ENCODE measurements around the gene KBTBD12. TPM values are rescaled to one million over a fixed set of nuclear protein-coding genes. Genes with fewer than 3 reads are reported as not detected.

The KBTBD12 gene
- total RNA-seq, 1 experiment from 2014 or later: not detected

DNA sequence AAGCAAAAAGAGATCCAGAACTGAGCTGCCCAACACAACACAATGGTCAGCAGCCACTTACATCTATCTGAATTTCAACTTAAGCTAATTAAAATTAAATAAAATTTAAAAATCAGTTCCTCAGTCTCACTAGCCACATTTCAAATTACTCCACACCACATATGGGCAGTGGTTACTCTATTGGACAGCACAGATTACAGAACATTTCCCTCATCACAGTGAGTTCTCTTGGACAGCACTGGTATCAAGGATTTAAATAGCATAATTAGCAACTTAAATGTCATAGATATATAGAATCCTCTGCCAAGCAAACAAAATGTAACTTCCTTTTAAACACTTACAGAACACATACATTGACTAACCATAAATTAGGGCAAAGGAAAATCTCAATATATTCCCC lies 64.4 kb downstream of the KBTBD12 start:
- Histone ChIP-seq H3K36me3 (ENCODE audit: control insufficient read depth in 1 of 2, insufficient read depth in 2 of 2, low read length in 2 of 2) (no peaks in the 10 kb centered on the region), H3K9me3 (ENCODE audit: control insufficient read depth in 1 of 2, insufficient read depth in 1 of 2, low read depth in 1 of 2, low read length in 2 of 2) (peaks cover 0 to 5% of the 10 kb centered on the region in 2 experiments; a peak in 1 of 4 replicates), H3K4me1 (ENCODE audit: control insufficient read depth in 1 of 2, insufficient read depth in 2 of 2, low read length in 2 of 2) (no peaks in the 10 kb centered on the region), H3K27me3 (ENCODE audit: insufficient read depth, low read length) (no peaks in the 10 kb centered on the region), H3K9me2 (ENCODE audit: insufficient read depth) (no peaks in the 10 kb centered on the region), H3K4me3 (replicated peaks in 1 of 2; ENCODE audit: low read depth in 1 of 2, low read length in 2 of 2) (no peak overlapping the region), H3K4me2 (ENCODE audit: low read length) (no peak overlapping the region), H3K9ac (ENCODE audit: low read length) (no peak overlapping the region), H3K79me2 (ENCODE audit: insufficient read depth, low read length) (no peaks in the 10 kb centered on the region), H2AFZ (ENCODE audit: low read depth, low read length, poor library complexity, severe bottlenecking) (no peak overlapping the region), H3K27ac (ENCODE audit: low read depth, low read length) (no peak overlapping the region), H4K20me1 (ENCODE audit: insufficient read depth) (no peaks in the 10 kb centered on the region)
- no TSS peak for BruUV-seq (replicated peaks)
- no peak for TF ChIP-seq POLR2AphosphoS5 (IDR thresholded peaks at IDR 0.05; ENCODE audit: low read depth, low read length)
- no peak for TF ChIP-seq SIN3A (IDR thresholded peaks at IDR 0.05; ENCODE audit: low read depth)
- TF ChIP-seq EZH2phosphoT487 (IDR thresholded peaks at IDR 0.05; ENCODE audit: borderline replicate concordance): no peak
- no peak for TF ChIP-seq EGR1 (IDR thresholded peaks at IDR 0.05; ENCODE audit: low read depth)
- TF ChIP-seq ZFX (IDR thresholded peaks at IDR 0.05): no peak
- TF ChIP-seq SRF (IDR thresholded peaks at IDR 0.05; ENCODE audit: low read depth): no peak
- TF ChIP-seq EZH2 (IDR thresholded peaks at IDR 0.05): no peak
- no peak for TF ChIP-seq JUND (IDR thresholded peaks at IDR 0.05)
- TF ChIP-seq FOSL1 (IDR thresholded peaks at IDR 0.05; ENCODE audit: low read depth): no peak
- TF ChIP-seq TCF7L2 (IDR thresholded peaks at IDR 0.05; ENCODE audit: borderline replicate concordance, extremely low read depth, insufficient read depth, insufficient read length): no peak
- TF ChIP-seq SP1 (IDR thresholded peaks at IDR 0.05; ENCODE audit: low read depth): no peak
- no peak for TF ChIP-seq ZBTB33 (IDR thresholded peaks at IDR 0.05; ENCODE audit: extremely low read depth, insufficient replicate concordance, low read length)
- TF ChIP-seq, protein P1, sequence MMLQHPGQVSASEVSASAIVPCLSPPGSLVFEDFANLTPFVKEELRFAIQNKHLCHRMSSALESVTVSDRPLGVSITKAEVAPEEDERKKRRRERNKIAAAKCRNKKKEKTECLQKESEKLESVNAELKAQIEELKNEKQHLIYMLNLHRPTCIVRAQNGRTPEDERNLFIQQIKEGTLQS (IDR thresholded peaks at IDR 0.05): no peak
- TF ChIP-seq MAX (IDR thresholded peaks at IDR 0.05): no peak
- no peak for TF ChIP-seq RAD21 (IDR thresholded peaks at IDR 0.05; ENCODE audit: low read depth)
- TF ChIP-seq REST (IDR thresholded peaks at IDR 0.05; ENCODE audit: low read depth): no peak
- TF ChIP-seq YY1 (IDR thresholded peaks at IDR 0.05; ENCODE audit: extremely low read depth, insufficient replicate concordance, low read depth, low read length): no peak
- no peak for TF ChIP-seq CEBPB (IDR thresholded peaks at IDR 0.05; ENCODE audit: low read depth)
- TF ChIP-seq CTCF (IDR thresholded peaks at IDR 0.05 in 2 of 3, conservative IDR thresholded peaks at IDR 0.05 in 1 of 3; ENCODE audit: borderline replicate concordance in 1 of 3, insufficient read depth in 1 of 3, low read depth in 2 of 3, low read length in 2 of 3): no peak
- intact Hi-C loops (cut with micrococcal nuclease): no loop called here
- no peak for ATAC-seq
- ChIA-PET RAD21 (ENCODE audit: low non-redundant PET in 1 of 2, low total read pairs in 2 of 2, uncharacterized antibody in 2 of 2, unreplicated experiment in 2 of 2) (interaction anchor here in 1 of 2 experiments (0.6 kb wide), 1 partner anchor 286 kb away, joined by 4 read pairs; no protein-coding TSS in a partner anchor), POLR2A (no interaction called here), CTCF (no interaction called here)
- no peak for DNase-seq (ENCODE audit: low read depth, low spot score)

Measured in HCT116 (cell line).